ENCODE measurements around the gene ZMYND10. TPM values are rescaled to one million over a fixed set of nuclear protein-coding genes. Genes with fewer than 3 reads are reported as not detected.

Gene ZMYND10
- total RNA-seq, 1 experiment from 2014 or later = 0.09 TPM

Other genes with a start within 250 kb of the ZMYND10 start
- gene SEMA3F, start 190.4 kb downstream of the ZMYND10 start, total RNA-seq (2014; rRNA removed; shearing (Covaris generic)) = 3.5 and 11.1 TPM in 2 replicates
- not detected in 2 replicates for gene GNAT1, start 154.1 kb downstream of the ZMYND10 start, total RNA-seq (2014; rRNA removed; shearing (Covaris generic))
- gene SLC38A3, start 140.5 kb downstream of the ZMYND10 start, total RNA-seq (2014; rRNA removed; shearing (Covaris generic)) = 0.74 TPM in 1 of 2 replicates, not detected in the other
- 247 and 283 TPM in 2 replicates for gene GNAI2, start 109.5 kb downstream of the ZMYND10 start, total RNA-seq (2014; rRNA removed; shearing (Covaris generic))
- gene SEMA3B, start 76.6 kb downstream of the ZMYND10 start, total RNA-seq (2014; rRNA removed; shearing (Covaris generic)) = 22.9 and 26.3 TPM in 2 replicates
- gene LSMEM2, start 66.6 kb downstream of the ZMYND10 start, total RNA-seq (2014; rRNA removed; shearing (Covaris generic)) = not detected in 2 replicates
- 120 and 129 TPM in 2 replicates for gene IFRD2, start 53.3 kb downstream of the ZMYND10 start, total RNA-seq (2014; rRNA removed; shearing (Covaris generic))
- 7.5 and 9.7 TPM in 2 replicates for gene HYAL3, start 46.3 kb downstream of the ZMYND10 start, total RNA-seq (2014; rRNA removed; shearing (Covaris generic))
- gene NAA80, start 46.3 kb downstream of the ZMYND10 start, total RNA-seq (2014; rRNA removed; shearing (Covaris generic)) = 8.5 and 13.1 TPM in 2 replicates
- 0.72 and 2.3 TPM in 2 replicates for gene HYAL1, start 42.2 kb downstream of the ZMYND10 start, total RNA-seq (2014; rRNA removed; shearing (Covaris generic))
- 113 TPM in 2 replicates for gene HYAL2, start 23.0 kb downstream of the ZMYND10 start, total RNA-seq (2014; rRNA removed; shearing (Covaris generic))
- gene TUSC2, start 17.5 kb downstream of the ZMYND10 start, total RNA-seq (2014; rRNA removed; shearing (Covaris generic)) = 30.6 and 34.3 TPM in 2 replicates
- gene RASSF1, start 4.9 kb downstream of the ZMYND10 start, total RNA-seq (2014; rRNA removed; shearing (Covaris generic)) = 12.9 and 16.9 TPM in 2 replicates
- 23.1 and 24.8 TPM in 2 replicates for gene NPRL2, start 5.0 kb upstream of the ZMYND10 start, total RNA-seq (2014; rRNA removed; shearing (Covaris generic))
- 46.9 and 53.7 TPM in 2 replicates for gene CYB561D2, start 5.1 kb upstream of the ZMYND10 start, total RNA-seq (2014; rRNA removed; shearing (Covaris generic))
- gene TMEM115, start 13.8 kb upstream of the ZMYND10 start, total RNA-seq (2014; rRNA removed; shearing (Covaris generic)) = 57.3 and 58.9 TPM in 2 replicates
- gene CACNA2D2, start 157.9 kb upstream of the ZMYND10 start, total RNA-seq (2014; rRNA removed; shearing (Covaris generic)) = 0.22 and 0.26 TPM in 2 replicates
- gene C3orf18, start 222.0 kb upstream of the ZMYND10 start, total RNA-seq (2014; rRNA removed; shearing (Covaris generic)) = 0.43 TPM in 1 of 2 replicates, not detected in the other
- gene HEMK1, start 223.8 kb upstream of the ZMYND10 start, total RNA-seq (2014; rRNA removed; shearing (Covaris generic)) = 15.3 and 18.1 TPM in 2 replicates